IPS-20b (cell line): Measurements from ENCODE around the gene FAM83D.

Source experiments
- H3K27ac ChIP-seq: one replicate; pipeline ENCODE4 v1.5.1; 2013; ENCODE audit warnings: low read length
- H3K27me3 ChIP-seq: 2 replicates; pipeline ENCODE4 v1.6.1; 2013; ENCODE audit warnings: mild to moderate bottlenecking, low read length, inconsistent platforms; ENCODE audit not compliant: insufficient read depth
- H3K36me3 ChIP-seq: 2 replicates; pipeline ENCODE4 v1.6.1; 2013; ENCODE audit warnings: low read depth, mild to moderate bottlenecking, inconsistent platforms, low read length, moderate library complexity; ENCODE audit not compliant: insufficient read depth
- H3K4me1 ChIP-seq: 2 replicates; pipeline ENCODE4 v1.6.1; 2013; ENCODE audit warnings: mild to moderate bottlenecking, control low read depth, inconsistent platforms, low read length, moderate library complexity; ENCODE audit not compliant: insufficient read depth
- H3K4me3 ChIP-seq: 2 replicates; pipeline ENCODE4 v1.5.1; 2013; ENCODE audit warnings: mild to moderate bottlenecking, low read length, inconsistent platforms
- H3K9ac ChIP-seq: 2 replicates; pipeline ENCODE4 v1.6.1; 2013; ENCODE audit warnings: low read depth, mild to moderate bottlenecking, inconsistent platforms, low read length, moderate library complexity
- H3K9me3 ChIP-seq: 2 replicates; pipeline ENCODE4 v1.6.1; 2013; ENCODE audit warnings: mild to moderate bottlenecking, low read depth, low read length, inconsistent platforms; ENCODE audit not compliant: insufficient read depth

FAM83D gene

GRCh38 chr20:38926142-38926933 is at the start of gene FAM83D:
FAM83D (plus strand) TSS chr20:38926417; CDS start chr20:38926443, 26 bp downstream.
- Histone ChIP-seq H3K4me1 (0 out of 2 replicates have a peak, but pooled peaks cover 8% of the 10 kb centered on the region), H3K4me3 (peak within 1 kb of the TSS; percentile 96), H3K27me3 (no peaks in the 10 kb centered on the region), H3K27ac (peak within 1 kb of the TSS; percentile 37), H3K36me3 (peaks cover 7% of the 10 kb centered on the region; the same call in 1 of the 2 replicates), H3K9me3 (no peaks in the 10 kb centered on the region), H3K9ac (peak within 1 kb of the TSS; percentile 88)

DNA sequence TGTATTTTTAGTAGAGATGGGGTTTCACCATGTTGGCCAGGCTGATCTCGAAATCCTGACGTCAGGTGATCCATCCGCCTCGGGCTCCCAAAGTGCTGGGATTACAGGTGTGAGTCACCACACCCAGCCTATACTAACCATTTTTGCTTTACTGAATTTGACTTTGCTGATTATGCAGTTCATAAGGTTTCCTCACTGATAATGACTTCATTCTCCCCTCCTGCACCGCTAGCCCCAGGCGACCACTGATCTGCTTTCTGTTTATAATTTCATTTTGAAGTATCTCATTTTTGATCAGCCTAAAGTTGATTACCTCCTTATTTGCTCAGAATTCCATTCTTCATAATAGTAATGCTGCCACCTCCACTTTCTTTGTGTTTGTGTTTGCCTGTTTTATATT is 48.7 kb upstream of the FAM83D start:
- Histone ChIP-seq H3K27me3 (no peaks in the 10 kb centered on the region), H3K36me3 (no peaks in the 10 kb centered on the region), H3K4me1 (peaks cover under 1% of the 10 kb centered on the region; the same call in 1 of the 2 replicates), H3K9ac (no peak overlapping the region), H3K9me3 (no peaks in the 10 kb centered on the region), H3K27ac (no peak overlapping the region), H3K4me3 (no peak overlapping the region)

DNA sequence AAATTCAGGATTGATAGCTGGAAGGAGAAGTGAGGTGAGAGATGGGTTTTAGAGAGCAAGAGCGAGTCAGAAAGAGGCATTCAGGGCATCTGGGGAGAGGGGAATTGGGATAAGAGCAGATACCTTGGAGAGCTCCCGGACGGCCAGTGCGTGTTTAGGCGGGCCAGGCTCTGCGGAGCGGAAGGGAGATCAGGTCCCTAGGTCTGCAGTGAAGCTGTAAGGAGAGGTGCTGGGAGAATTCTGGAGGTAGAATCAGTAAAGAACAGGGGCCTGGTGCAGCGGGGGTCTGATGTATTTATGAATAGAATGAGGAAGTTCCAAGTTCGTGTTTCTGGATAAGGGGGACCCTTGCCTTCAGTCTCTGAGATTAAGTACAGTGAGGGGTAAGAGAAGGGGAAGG is 47.4 kb upstream of the FAM83D start:
- H3K4me3 ChIP-seq = no peak overlapping the region
- H3K4me1 ChIP-seq = no peaks in the 10 kb centered on the region
- no peaks in the 10 kb centered on the region for H3K9me3 ChIP-seq
- no peak overlapping the region for H3K9ac ChIP-seq
- H3K36me3 ChIP-seq = no peaks in the 10 kb centered on the region
- H3K27ac ChIP-seq = no peak overlapping the region
- no peaks in the 10 kb centered on the region for H3K27me3 ChIP-seq

DNA sequence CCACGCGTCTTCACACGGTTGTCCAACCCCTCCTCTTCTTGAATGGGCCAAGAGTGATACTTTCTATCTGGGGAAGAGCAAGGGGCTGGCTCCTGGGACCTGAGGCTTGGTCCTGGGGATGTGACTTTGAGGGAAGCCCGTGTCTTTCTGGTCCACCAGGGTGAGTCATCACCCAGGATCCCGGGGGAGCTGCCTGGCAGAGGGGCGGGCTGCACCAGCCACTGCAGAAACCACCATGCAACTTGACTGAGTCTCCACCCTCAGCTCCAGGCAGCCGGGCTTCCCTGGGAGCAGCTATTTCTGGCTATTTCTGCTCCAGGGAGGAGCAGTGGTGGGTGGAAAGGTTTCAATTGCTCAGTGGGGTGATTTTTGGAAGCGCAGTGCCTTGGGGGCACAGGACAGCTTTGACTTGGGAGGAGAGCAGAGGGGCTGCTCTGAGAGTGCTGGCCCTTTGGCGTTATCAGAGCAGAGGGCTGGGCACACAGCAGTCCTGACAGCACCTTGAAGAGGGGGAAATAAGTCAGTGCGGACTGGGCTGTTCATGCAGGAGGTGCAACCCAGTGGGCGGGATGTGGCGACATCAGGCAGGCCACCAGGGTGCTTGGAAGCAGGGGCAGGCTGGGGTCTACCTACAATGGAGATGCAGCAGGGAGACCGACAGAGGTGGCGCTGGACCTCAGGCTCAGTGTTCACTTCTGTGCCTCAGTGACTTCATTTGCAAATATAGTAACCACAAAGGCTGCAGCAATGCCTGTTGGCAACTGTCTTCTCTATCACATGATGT is 45.1 kb upstream of the FAM83D start:
- Histone ChIP-seq H3K36me3 (no peaks in the 10 kb centered on the region), H3K27me3 (no peaks in the 10 kb centered on the region), H3K4me3 (no peak overlapping the region), H3K4me1 (no peaks in the 10 kb centered on the region), H3K27ac (no peak overlapping the region), H3K9me3 (no peaks in the 10 kb centered on the region), H3K9ac (no peak overlapping the region)

GRCh38 chr20:38881806-38882440 is 44.3 kb upstream of the FAM83D start:
- Histone ChIP-seq H3K4me1 (no peaks in the 10 kb centered on the region), H3K27me3 (no peaks in the 10 kb centered on the region), H3K36me3 (no peaks in the 10 kb centered on the region), H3K4me3 (no peak overlapping the region), H3K27ac (no peak overlapping the region), H3K9me3 (no peaks in the 10 kb centered on the region), H3K9ac (no peak overlapping the region)

- Histone ChIP-seq H3K4me3 (no peak overlapping the region), H3K27me3 (no peaks in the 10 kb centered on the region), H3K36me3 (no peaks in the 10 kb centered on the region), H3K9me3 (no peaks in the 10 kb centered on the region), H3K9ac (no peak overlapping the region), H3K27ac (no peak overlapping the region), H3K4me1 (no peaks in the 10 kb centered on the region)
These were observed 43.6 kb upstream of the FAM83D start for GRCh38 chr20:38882600-38882999.

DNA sequence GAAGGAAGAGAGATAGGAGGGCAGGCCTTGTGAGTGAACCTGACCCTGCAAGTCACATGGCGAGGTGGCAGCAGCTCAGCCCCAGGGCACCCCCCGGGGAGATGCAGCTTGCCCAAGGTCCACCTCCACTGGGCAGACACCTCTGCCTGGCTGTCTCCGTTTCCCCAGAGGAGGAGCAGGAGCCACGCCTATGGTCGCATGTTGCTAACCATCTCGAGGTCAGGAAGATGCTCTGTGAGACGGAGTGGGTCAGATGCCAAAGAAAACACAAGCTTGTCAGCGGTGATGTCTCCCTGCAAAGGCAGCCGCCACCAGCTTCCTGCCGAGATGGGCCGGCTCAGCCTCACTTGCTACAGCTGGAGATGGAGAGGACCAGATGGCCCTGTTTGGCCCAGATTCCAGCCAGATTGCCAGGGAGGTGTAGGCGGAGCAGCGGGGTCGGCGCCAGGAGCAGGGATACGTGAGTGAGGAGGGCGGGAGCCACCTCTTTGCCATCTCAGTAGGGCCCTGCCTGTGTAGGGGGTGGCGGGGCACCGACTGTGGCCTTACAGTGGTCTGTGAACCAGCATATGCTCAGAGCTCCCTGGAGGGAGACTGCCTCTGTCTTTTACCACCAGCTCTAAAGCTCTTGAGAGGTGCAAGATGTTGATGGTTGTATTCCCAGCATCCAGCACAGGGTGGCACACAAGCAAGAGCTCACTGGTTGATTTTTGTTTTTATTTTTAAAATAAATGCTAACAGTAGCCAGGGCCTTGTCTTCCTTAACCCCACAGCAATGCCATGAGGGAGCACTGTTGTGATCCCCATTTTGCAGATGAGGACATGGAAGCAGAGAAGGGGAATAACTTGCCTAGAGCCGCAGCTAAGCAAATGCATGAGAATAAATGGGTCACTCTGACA is 42.9 kb upstream of the FAM83D start:
- Histone ChIP-seq H3K4me1 (no peaks in the 10 kb centered on the region), H3K36me3 (no peaks in the 10 kb centered on the region), H3K9ac (no peak overlapping the region), H3K9me3 (no peaks in the 10 kb centered on the region), H3K4me3 (no peak overlapping the region), H3K27me3 (no peaks in the 10 kb centered on the region), H3K27ac (no peak overlapping the region)

DNA sequence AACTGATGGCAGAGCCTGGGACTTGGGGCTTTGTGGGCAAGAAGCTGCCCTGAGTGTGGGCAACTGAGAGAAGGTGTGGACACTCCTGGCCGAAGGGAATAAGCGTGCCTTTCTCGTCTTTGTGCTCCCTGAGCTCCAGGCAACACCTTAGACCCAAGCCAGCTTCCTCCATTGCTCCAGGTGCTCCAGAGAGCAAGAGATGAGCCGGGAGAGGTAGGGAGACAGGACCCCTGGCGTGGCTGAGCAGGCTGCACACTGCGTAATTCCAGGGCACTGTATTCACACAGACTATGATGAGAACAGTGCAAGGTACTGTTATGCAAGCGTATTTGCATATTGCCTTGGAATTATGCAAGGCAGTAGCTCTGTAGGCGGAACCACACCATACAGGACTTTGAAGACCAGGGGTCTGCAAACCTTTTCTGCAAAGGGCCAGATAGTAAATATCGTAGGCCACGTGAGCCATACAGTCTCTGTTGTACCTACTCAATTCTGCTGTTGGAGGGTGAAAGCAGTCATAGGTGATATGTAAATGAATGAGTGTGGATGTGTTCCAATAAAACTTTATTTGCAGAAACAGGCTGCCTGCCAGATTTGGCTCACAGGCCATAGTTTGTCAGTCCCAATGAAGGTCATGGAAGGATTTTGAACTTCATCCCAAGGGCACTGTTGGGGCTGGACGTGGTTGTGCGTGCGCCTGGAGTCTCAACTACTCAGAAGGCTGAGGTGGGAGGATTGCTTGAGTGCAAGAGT is 42.1 kb upstream of the FAM83D start:
- Histone ChIP-seq H3K27ac (no peak overlapping the region), H3K36me3 (no peaks in the 10 kb centered on the region), H3K4me3 (no peak overlapping the region), H3K27me3 (no peaks in the 10 kb centered on the region), H3K4me1 (no peaks in the 10 kb centered on the region), H3K9me3 (no peaks in the 10 kb centered on the region), H3K9ac (no peak overlapping the region)

DNA sequence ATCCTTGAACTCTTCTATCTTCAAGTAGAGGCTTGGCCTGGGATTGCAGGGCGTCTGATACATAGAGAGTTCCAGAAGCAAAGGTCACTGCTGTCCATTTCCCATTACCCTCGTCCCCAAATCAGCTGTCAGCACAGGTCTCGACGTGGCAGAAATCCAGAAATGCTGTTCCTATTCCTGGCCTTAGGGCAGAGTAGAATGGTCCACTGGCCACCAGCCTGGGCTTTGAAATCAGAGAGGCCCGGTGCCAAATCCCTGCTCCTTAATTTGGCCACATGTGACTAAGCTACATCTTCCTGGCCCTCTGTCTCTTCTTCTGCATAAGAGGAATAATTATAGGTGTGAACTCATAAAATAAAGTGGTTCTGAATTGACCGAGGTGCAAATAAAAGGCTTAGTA is 40.9 kb upstream of the FAM83D start:
- Histone ChIP-seq H3K9me3 (no peaks in the 10 kb centered on the region), H3K27ac (no peak overlapping the region), H3K9ac (no peak overlapping the region), H3K4me3 (no peak overlapping the region), H3K27me3 (no peaks in the 10 kb centered on the region), H3K36me3 (no peaks in the 10 kb centered on the region), H3K4me1 (no peaks in the 10 kb centered on the region)

DNA sequence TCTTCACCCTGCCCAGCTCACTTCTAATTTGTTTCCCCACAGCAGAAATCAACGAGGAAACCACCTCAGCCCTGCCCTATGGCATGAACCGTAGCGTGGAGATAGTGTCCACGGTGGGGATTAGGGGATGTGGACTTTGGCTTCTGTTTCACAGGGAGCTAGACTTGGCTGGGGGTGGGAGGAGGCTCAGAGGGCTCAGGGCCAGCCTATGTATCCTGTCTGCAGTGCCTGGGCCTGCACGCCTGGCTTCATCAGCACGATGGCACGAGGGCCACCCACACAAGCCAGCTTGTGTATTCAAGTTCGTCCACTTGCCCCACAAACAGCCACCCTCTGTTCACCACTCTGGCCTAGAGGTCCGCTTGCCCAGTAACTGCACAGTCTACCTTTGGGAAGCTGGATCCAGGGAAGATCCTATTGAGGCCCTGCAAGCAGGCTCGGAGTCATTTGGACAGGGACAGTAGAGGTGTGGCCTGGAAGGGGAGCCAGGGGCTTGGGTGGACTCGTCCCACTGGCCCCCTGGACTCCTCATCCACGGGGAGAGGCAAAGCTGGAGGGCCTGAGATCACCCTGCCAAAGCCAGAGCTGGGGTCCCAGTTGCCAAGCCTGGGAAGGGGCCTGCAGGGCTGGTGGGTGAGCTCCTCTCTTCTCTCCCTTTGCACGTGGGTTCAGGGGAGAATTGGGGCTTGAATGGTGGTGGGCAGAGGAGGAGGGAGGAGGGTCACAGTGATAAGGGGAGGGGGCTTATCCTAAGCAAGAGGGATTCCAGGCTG is 38.0 kb upstream of the FAM83D start:
- Histone ChIP-seq H3K27me3 (no peaks in the 10 kb centered on the region), H3K4me3 (no peak overlapping the region), H3K9me3 (no peaks in the 10 kb centered on the region), H3K9ac (no peak overlapping the region), H3K27ac (no peak overlapping the region), H3K36me3 (no peaks in the 10 kb centered on the region), H3K4me1 (peaks cover 7% of the 10 kb centered on the region)
